ENCODE results near the gene CST6. TPM values are rescaled to one million over a fixed set of nuclear protein-coding genes. Genes with fewer than 3 reads are reported as not detected.

The CST6 gene
- not detected for total RNA-seq

GRCh38 chr11:66011785-66012303 lies at the start of gene CST6:
CST6 (plus strand) TSS chr11:66012008; CDS start chr11:66012045, 37 bp downstream.
- Histone ChIP-seq H3K36me3 (no peaks in the 10 kb centered on the region), H3K27me3 (peaks cover 39% of the 10 kb centered on the region), H3K4me3 (peak within 1 kb of the TSS in 1 of 4 donors; percentile 21), H3K9me3 (no peaks in the 10 kb centered on the region), H3K27ac (no peak within 1 kb of the TSS), H3K4me1 (peaks cover 0 to 7% (median 6%) of the 10 kb centered on the region in 4 donors)
- no peak for DNase-seq
- in situ Hi-C loops (cut with MboI; ENCODE audit: low pct_ligation_motif_present in 1 of 4, low pct_unique_long_range_greater_than_20kb in 1 of 4, low sequenced_read_pairs in 3 of 4) = no loop called here
- WGBS, 2 donors (ENCODE audit: low coverage in 1 of 2) = 4% methylated on average over 55 of the region's 61 CpGs; no CpG with 5 or more reads in 1 of the 2 donors
- intact Hi-C loops (cut with DNase I; ENCODE audit: low total_unique reads) = no loop called here
- TF ChIP-seq CTCF (IDR thresholded peaks at IDR 0.05) (no peak), EP300 (IDR thresholded peaks at IDR 0.05; ENCODE audit: low read depth) (no peak), POLR2AphosphoS5 (IDR thresholded peaks at IDR 0.05) (no peak), POLR2A (IDR thresholded peaks at IDR 0.05) (no peak)

DNA sequence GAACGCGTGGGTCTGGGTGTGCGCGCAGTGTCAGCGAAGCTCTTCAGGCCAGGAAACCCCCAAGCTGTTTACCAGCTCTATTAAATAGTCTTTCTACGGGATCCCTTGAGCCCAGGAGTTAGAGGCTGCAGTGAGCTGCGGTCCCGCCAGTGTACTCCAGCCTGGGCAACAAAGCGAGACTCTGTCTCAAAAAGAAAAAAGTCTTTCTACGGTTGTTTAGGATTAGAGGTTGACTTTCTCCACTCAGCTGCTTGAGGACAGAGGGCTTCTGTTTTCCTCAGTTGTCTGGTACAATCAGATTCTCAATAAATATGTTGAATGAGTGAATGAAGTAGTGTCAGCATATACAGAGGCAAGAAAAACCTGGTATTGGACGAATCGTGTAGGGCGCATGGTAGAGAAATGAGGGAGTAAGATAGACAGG lies 49.7 kb upstream of the CST6 start:
- intact Hi-C loops (cut with DNase I; ENCODE audit: low total_unique reads) = no loop called here
- no peaks in the 10 kb centered on the region for H3K9me3 ChIP-seq
- H3K36me3 ChIP-seq = peaks cover 0 to 30% (median 19%) of the 10 kb centered on the region in 4 donors
- 8 to 14% methylated on average over 4 to 13 of the region's 13 CpGs for WGBS, 2 donors (ENCODE audit: low coverage in 1 of 2)
- no peak for TF ChIP-seq CTCF (IDR thresholded peaks at IDR 0.05)
- H3K4me1 ChIP-seq = peaks cover 19 to 26% (median 23%) of the 10 kb centered on the region in 4 donors
- H3K27me3 ChIP-seq = no peaks in the 10 kb centered on the region
- in situ Hi-C loops (cut with MboI; ENCODE audit: low pct_ligation_motif_present in 1 of 4, low pct_unique_long_range_greater_than_20kb in 1 of 4, low sequenced_read_pairs in 3 of 4) = no loop called here
- H3K27ac ChIP-seq = peak overlapping the region; percentile 89 to 96 (median 93)
- no peak for DNase-seq
- peak overlapping the region; percentile 81 to 99 (median 97) for H3K4me3 ChIP-seq

DNA sequence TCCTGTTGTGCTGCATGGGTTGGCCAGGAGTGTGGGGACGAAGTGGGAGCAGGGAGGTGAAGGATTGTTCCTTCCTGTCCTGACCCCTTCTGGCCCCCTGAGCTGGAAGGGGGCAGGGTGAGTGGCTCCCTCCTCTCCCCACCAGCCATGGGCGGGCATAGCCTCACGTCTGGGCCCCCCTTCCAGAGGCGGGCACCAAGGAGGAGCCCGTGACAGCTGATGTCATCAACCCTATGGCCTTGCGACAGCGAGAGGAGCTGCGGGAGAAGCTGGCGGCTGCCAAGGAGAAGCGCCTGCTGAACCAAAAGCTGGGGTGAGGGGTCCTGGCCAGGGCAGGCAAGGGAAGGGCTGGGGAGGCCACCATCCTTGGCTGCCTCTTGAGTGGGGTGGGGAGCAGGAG lies 46.9 kb upstream of the CST6 start:
- intact Hi-C loops (cut with DNase I; ENCODE audit: low total_unique reads) = no loop called here
- no peaks in the 10 kb centered on the region for H3K27me3 ChIP-seq
- TF ChIP-seq POLR2A (IDR thresholded peaks at IDR 0.05) (no peak), CTCF (IDR thresholded peaks at IDR 0.05) (no peak), POLR2AphosphoS5 (IDR thresholded peaks at IDR 0.05) (no peak), EP300 (IDR thresholded peaks at IDR 0.05; ENCODE audit: low read depth) (no peak)
- no peak for DNase-seq
- H3K4me3 ChIP-seq = no peak overlapping the region
- peaks cover 0 to 55% (median 30%) of the 10 kb centered on the region in 4 donors for H3K36me3 ChIP-seq
- in situ Hi-C loops (cut with MboI; ENCODE audit: low pct_ligation_motif_present in 1 of 4, low pct_unique_long_range_greater_than_20kb in 1 of 4, low sequenced_read_pairs in 3 of 4) = no loop called here
- WGBS, 2 donors (ENCODE audit: low coverage in 1 of 2) = 93% methylated on average over 10 of the region's 10 CpGs; no CpG with 5 or more reads in 1 of the 2 donors
- H3K4me1 ChIP-seq = peaks cover 19 to 26% (median 23%) of the 10 kb centered on the region in 4 donors
- H3K9me3 ChIP-seq = no peaks in the 10 kb centered on the region
- H3K27ac ChIP-seq = no peak overlapping the region

GRCh38 chr11:65965986-65966762 lies 45.6 kb upstream of the CST6 start:
- Histone ChIP-seq H3K9me3 (no peaks in the 10 kb centered on the region), H3K36me3 (peaks cover 0 to 60% (median 30%) of the 10 kb centered on the region in 4 donors), H3K27ac (no peak overlapping the region), H3K4me1 (peaks cover 14 to 21% (median 20%) of the 10 kb centered on the region in 4 donors), H3K27me3 (no peaks in the 10 kb centered on the region), H3K4me3 (no peak overlapping the region)
- 93 to 95% methylated on average over 3 to 36 of the region's 36 CpGs for WGBS, 2 donors (ENCODE audit: low coverage in 1 of 2)
- no peak for TF ChIP-seq POLR2A (IDR thresholded peaks at IDR 0.05)
- in situ Hi-C loops (cut with MboI; ENCODE audit: low pct_ligation_motif_present in 1 of 4, low pct_unique_long_range_greater_than_20kb in 1 of 4, low sequenced_read_pairs in 3 of 4) = no loop called here
- DNase-seq = no peak
- intact Hi-C loops (cut with DNase I; ENCODE audit: low total_unique reads) = no loop called here

Measured in transverse colon (tissue), 4 donors.